GM10266 (cell line): ENCODE data around the gene JAG2.

ENCODE experiments used
- DNase-seq: peaks from one replicate; pipeline ENCODE4 v3.0.0; 2012; ENCODE audit errors: extremely low spot score
- TF ChIP-seq, protein P1 (sequence below): IDR thresholded peaks from 2 replicates; pipeline ENCODE4 v1.5.1; 2012; ENCODE audit warnings: mild to moderate bottlenecking, low read depth; ENCODE audit not compliant: control insufficient read depth, insufficient read depth; ENCODE audit errors: missing control alignments

Gene JAG2

DNA sequence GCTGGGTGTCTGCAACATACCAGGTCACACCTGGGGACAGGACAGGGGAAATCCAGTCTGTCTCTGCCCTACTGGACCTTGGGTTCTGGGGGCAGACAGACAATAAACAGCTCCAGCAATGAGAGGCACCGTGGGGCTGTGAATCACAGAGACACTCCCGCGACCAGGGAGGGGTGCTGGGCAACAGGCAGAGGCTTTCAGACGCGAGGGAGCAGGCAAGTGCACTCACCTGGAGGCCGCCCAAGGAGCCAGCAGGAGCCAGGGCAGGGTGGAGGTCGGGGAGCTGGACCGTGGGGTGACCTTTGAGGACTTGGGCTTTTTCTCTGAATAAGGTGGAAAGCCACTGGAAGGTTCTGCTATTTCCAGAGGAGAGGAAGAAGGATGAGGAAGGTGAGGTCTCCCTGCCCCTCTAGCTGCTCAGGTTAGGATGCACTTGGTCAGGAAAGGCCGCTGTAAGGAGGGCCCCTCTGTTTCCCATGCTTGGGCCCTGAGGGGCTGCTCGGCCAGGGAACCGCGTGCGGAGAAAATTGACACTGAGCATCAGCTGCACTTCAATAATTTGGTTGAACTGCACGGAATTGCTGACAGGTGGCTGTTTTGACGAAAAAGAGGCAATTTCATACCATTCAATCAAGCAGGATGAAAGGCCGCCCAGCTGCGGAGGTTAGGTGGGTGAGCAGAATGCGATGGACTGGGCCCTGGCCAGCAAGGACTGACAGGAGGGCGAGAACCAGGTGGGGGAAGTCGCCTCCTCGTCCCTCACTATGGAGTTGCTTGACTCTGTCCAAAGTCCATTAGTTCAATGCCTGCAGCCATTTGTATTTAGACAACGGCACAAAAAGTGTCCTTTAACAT is 42.2 kb downstream of the JAG2 start:
- TF ChIP-seq, protein P1, sequence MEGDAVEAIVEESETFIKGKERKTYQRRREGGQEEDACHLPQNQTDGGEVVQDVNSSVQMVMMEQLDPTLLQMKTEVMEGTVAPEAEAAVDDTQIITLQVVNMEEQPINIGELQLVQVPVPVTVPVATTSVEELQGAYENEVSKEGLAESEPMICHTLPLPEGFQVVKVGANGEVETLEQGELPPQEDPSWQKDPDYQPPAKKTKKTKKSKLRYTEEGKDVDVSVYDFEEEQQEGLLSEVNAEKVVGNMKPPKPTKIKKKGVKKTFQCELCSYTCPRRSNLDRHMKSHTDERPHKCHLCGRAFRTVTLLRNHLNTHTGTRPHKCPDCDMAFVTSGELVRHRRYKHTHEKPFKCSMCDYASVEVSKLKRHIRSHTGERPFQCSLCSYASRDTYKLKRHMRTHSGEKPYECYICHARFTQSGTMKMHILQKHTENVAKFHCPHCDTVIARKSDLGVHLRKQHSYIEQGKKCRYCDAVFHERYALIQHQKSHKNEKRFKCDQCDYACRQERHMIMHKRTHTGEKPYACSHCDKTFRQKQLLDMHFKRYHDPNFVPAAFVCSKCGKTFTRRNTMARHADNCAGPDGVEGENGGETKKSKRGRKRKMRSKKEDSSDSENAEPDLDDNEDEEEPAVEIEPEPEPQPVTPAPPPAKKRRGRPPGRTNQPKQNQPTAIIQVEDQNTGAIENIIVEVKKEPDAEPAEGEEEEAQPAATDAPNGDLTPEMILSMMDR: no peak

DNA sequence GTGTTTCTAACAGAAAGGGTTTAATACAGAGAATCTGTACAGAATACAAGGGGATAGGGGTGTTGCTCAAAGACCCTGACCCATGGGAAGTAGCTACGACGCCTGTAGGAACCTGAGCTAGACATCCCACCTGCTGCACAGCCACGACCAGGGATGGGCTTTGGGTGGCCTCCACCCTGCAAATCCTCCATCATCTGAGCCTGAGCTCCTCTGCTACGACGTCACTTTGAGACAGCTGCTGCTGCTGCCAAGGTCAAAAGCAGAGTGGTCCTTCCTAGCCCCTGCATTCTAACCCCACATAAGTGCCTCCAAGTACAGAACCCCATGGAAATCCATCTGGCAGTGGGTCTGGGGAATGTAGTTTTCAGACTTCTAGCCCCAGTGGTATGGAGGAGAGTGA is 43.8 kb downstream of the JAG2 start:
- TF ChIP-seq, protein P1: no peak
- no peak for DNase-seq

More for the DNA sequence above, 42.2 kb downstream of the JAG2 start:
- DNase-seq: no peak

DNA sequence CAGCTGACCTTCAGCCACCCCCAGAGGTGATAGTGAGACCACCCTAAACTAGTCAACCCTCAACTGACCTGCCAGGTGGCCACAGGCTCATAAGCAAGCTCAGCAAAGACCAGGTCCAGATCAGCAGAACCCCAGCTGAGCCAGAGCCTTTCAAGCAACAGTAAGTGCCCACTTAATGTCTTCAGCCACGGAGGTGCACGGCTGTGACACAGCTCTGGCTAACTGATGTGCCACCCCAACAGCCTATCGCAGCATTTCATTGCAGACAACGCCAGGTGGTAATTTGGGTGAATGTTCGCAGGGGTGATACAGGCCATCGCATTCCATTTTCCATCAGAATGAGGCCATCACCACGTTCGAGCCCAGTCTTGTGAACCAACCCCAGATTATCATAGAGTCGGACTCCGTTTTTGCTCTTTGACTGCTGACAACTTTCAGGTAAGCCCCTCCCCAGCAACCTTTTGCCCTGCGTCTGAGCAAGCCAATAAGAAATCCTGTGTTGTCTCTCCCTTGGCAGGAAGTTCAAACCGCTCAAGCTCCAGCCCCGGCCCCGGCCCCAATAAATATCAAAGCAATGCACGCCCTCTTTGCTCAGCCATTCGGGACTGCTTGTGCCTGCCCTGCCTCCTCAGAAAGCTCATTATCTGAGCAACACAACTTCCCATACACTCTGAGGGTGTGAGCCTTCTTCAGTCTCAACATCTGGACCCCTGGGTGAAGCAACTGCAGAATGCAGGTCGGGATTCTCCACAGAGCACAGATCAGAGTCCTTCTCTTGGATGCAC is 44.4 kb downstream of the JAG2 start:
- DNase-seq: no peak
- TF ChIP-seq, protein P1: no peak

DNA sequence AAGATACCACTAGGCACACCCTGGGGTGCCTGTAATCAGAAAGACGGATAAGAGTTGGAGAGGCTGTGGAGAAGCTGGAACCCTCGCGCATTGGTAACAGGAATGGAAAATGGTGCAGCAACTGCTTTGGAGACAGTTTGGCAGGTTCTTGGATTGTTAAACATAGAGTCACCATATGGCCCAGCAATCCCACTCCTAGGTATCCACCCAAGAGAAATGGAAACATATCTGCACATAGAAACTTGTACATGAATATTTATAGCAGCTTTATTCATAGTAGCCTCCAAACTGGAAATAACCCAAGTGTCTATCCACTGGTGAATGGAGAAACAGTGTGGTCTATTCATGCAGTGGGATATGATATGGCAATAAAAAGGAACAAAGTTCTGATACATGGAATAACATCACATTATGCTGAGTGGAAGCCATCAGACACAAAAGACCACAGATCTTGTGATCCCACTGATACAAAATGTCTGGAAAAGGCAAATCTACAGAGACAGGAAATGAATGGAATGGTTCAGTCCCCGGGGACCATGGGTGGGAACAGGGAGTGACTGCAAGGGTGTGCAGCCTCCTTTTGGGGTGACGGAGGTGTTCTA is 45.4 kb downstream of the JAG2 start:
- no peak for DNase-seq
- TF ChIP-seq, protein P1: no peak

DNA sequence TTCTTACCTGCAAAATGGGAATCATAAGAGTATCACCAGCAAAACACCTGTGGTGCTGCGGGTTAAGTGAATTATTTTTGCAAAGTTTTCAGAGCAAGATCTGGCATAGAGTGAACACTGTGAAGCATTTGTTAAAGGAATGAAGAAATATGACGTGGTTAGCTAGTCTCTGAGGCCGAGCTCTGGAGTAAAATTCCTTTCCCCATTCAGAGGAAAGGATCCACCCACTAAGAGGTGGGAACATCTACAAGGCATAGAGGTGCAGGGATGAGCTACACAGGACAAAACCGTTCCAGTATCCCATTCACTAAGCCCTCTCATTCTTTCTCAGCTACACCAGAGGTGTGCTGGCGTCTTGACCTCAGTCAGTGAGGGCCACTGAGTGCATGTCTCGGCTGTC is 48.5 kb downstream of the JAG2 start:
- DNase-seq: no peak
- TF ChIP-seq, protein P1: no peak

DNA sequence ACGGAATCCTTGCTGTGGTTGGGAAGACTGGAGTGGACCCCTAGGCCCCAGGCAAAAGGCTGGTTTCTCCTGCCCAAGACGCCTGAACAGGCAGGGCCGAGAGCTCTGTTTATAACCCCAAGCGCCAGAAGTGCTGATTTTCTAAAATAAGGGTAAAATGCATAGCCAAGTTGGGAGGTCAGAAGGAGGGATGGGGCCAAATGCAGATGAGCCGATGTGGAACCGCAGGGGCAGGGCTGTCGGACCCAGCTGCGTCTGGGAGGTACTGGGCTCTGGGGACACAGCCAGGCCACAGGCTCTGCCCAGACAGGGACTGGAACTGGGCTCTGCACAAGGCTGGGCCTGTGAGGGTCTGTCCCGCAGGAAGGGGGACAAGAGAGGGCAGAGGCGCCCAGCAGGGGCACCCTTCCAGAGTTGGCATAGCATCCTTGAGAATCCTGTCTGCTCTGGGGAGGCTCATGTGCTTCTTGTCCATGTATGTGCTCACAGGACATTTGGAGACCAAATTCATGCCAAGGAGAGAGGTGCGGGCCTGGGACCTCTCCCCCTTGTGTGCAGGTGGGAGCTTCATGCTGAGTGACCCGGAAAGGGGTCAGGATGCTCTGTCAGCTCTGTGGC is 49.1 kb downstream of the JAG2 start:
- DNase-seq: no peak
- TF ChIP-seq, protein P1: no peak
